Hindlimb muscle (tissue), 1 donor: ENCODE data around the gene CEBPZOS. TPM values are rescaled to one million over a fixed set of nuclear protein-coding genes. Genes with fewer than 3 reads are reported as not detected.

Experiments used
- DNase-seq: peaks from one replicate; pipeline ENCODE4 v3.0.0-alpha.2; 2013
- polyA plus RNA-seq: library from polyadenylated mRNA; unstranded; fragments of 120-200 nt; gene quantifications from one replicate; pipeline ENCODE4 v1.2.1, GENCODE V29; 2013; ENCODE audit not compliant: insufficient read length

The CEBPZOS gene
- polyA plus RNA-seq, 1 donor = 34.3 TPM

GRCh38 chr2:37232131-37232933 is 36.0 kb downstream of the CEBPZOS start:
- DNase-seq = peak; percentile 13

- no peak for DNase-seq
Observed at GRCh38 chr2:37243435-37243834, 47.1 kb downstream of the CEBPZOS start.

- no peak for DNase-seq
Observed at GRCh38 chr2:37244017-37244416, 47.7 kb downstream of the CEBPZOS start.

GRCh38 chr2:37244755-37245154 is 48.5 kb downstream of the CEBPZOS start:
- no peak for DNase-seq

- DNase-seq = no peak
Observed at GRCh38 chr2:37246205-37246604, 49.9 kb downstream of the CEBPZOS start.

- DNase-seq = no peak
Observed at GRCh38 chr2:37250869-37251740, 54.8 kb downstream of the CEBPZOS start.

Other genes with a start within 250 kb of the CEBPZOS start
- gene STRN, start 230.0 kb upstream of the CEBPZOS start, polyA plus RNA-seq = 17.4 TPM
- 14.3 TPM for gene HEATR5B, start 112.1 kb upstream of the CEBPZOS start, polyA plus RNA-seq
- 6.9 TPM for gene GPATCH11, start 112.0 kb upstream of the CEBPZOS start, polyA plus RNA-seq
- 21.2 TPM for gene EIF2AK2, start 39.5 kb upstream of the CEBPZOS start, polyA plus RNA-seq
- not detected for gene SULT6B1, start 7.8 kb upstream of the CEBPZOS start, polyA plus RNA-seq
- gene CEBPZ, start 35.1 kb downstream of the CEBPZOS start, polyA plus RNA-seq = 34.9 TPM
- gene NDUFAF7, start 35.2 kb downstream of the CEBPZOS start, polyA plus RNA-seq = 18.4 TPM
- gene PRKD3, start 128.3 kb downstream of the CEBPZOS start, polyA plus RNA-seq = 25.9 TPM
- 8.4 TPM for gene QPCT, start 148.1 kb downstream of the CEBPZOS start, polyA plus RNA-seq